SK-N-SH (cell line): ENCODE data around the gene CFAP221. TPM values are rescaled to one million over a fixed set of nuclear protein-coding genes. Genes with fewer than 3 reads are reported as not detected.
"Not testable (repeated sequence)": the region's sequence is repeated elsewhere in the genome, so short reads cannot be mapped to it uniquely, and the experiment has no call there.

Experiments used
- CTCF ChIA-PET: fragments of 300-600, 350-600 bp; formaldehyde crosslinking; extraction: SDS; loops from one replicate; lab custom pipeline; 2021; lab: Yijun Ruan, JAX
- POLR2A ChIA-PET: fragments of 350-600 bp; sonication (Branson Sonifier 250); formaldehyde crosslinking; extraction: SDS; loops from one replicate; lab custom pipeline; 2020; ENCODE audit warnings: antibody characterized with exemption, inconsistent platforms; lab: Yijun Ruan, JAX
- DNase-seq: peaks from one replicate; pipeline ENCODE4 v3.0.0; 2012
- H2AFZ ChIP-seq: fragments of 200-600 bp; sonication (generic); 2 replicates; pipeline ENCODE4 v1.8.1; 2016; ENCODE audit warnings: antibody characterized with exemption, mild to moderate bottlenecking, low read depth
- H3F3A ChIP-seq: fragments of 200-600 bp; sonication (generic); replicated peaks from 2 replicates; pipeline ENCODE3; 2016; ENCODE audit warnings: antibody characterized with exemption, mild to moderate bottlenecking; ENCODE audit not compliant: insufficient read depth
- H3K27ac ChIP-seq, 2 experiments: fragments of 200-500 bp in 1 of 2; fragments of 200-600 bp in 1 of 2; sonication (Bioruptor generic) in 1 of 2; sonication (generic), shearing (Covaris generic) in 1 of 2; 2 replicates each; pipeline versions ENCODE4 v1.5.1 to v1.6.1; 2014 to 2016; ENCODE audit warnings: low read depth in 2 of 2, inconsistent platforms in 1 of 2, low read length in 1 of 2, mild to moderate bottlenecking in 1 of 2, mixed read lengths in 1 of 2
- H3K27me3 ChIP-seq: fragments of 200-600 bp; sonication (generic), shearing (Covaris generic); 2 replicates; pipeline ENCODE4 v1.6.1; 2016; ENCODE audit warnings: mixed run types; ENCODE audit not compliant: insufficient read depth
- H3K36me3 ChIP-seq, 2 experiments: fragments of 200-500 bp in 1 of 2; fragments of 200-600 bp in 1 of 2; sonication (Bioruptor generic) in 1 of 2; sonication (generic) in 1 of 2; replicated peaks in 1 of 2; 2 replicates each; pipeline versions ENCODE3 to v1.5.1; 2014 to 2016; ENCODE audit warnings: low read length in 1 of 2, mild to moderate bottlenecking in 1 of 2; ENCODE audit not compliant: insufficient read depth in 2 of 2, control insufficient read depth in 1 of 2
- H3K4me1 ChIP-seq, 2 experiments: fragments of 200-500 bp in 1 of 2; fragments of 200-600 bp in 1 of 2; sonication (Bioruptor generic) in 1 of 2; sonication (generic), shearing (Covaris generic) in 1 of 2; 2 replicates each; pipeline versions ENCODE4 v1.5.1 to v1.6.1; 2014 to 2016; ENCODE audit warnings: low read depth in 1 of 2, low read length in 1 of 2, mixed run types in 1 of 2; ENCODE audit not compliant: insufficient read depth in 2 of 2, control insufficient read depth in 1 of 2
- H3K4me2 ChIP-seq: fragments of 200-600 bp; sonication (generic), shearing (Covaris generic); 2 replicates; pipeline ENCODE4 v1.6.1; 2017; ENCODE audit warnings: mixed run types
- H3K4me3 ChIP-seq, 2 experiments: fragments of 200-500 bp in 1 of 2; fragments of 200-600 bp in 1 of 2; sonication (Bioruptor generic) in 1 of 2; sonication (generic), shearing (Covaris generic) in 1 of 2; 2 replicates each; pipeline versions ENCODE4 v1.5.1 to v1.8.1; 2014 to 2016; ENCODE audit warnings: low read depth in 2 of 2, inconsistent platforms in 1 of 2, low read length in 1 of 2, mild to moderate bottlenecking in 1 of 2, mixed read lengths in 1 of 2, moderate library complexity in 1 of 2
- H3K79me2 ChIP-seq: fragments of 200-600 bp; sonication (generic); 2 replicates; pipeline ENCODE4 v1.8.1; 2017; ENCODE audit warnings: mild to moderate bottlenecking; ENCODE audit not compliant: insufficient read depth
- H3K9ac ChIP-seq: fragments of 200-600 bp; sonication (generic); 2 replicates; pipeline ENCODE4 v1.6.1; 2017; ENCODE audit warnings: mixed run types
- H3K9me2 ChIP-seq: fragments of 200-600 bp; sonication (generic); 2 replicates; pipeline ENCODE4 v1.6.1; 2017; ENCODE audit warnings: mixed run types
- H3K9me3 ChIP-seq: fragments of 200-600 bp; sonication (generic); 2 replicates; pipeline ENCODE4 v1.6.1; 2017; ENCODE audit warnings: mixed run types, mild to moderate bottlenecking, moderate library complexity
- H4K20me1 ChIP-seq: fragments of 200-600 bp; sonication (generic); 2 replicates; pipeline ENCODE4 v1.6.1; 2017; ENCODE audit warnings: mild to moderate bottlenecking, mixed run types; ENCODE audit not compliant: insufficient read depth
- CTCF ChIP-seq: fragments of 200-600 bp; sonication (generic); IDR thresholded peaks from 2 replicates; pipeline ENCODE4 v1.6.1; 2017; ENCODE audit warnings: antibody characterized with exemption, mild to moderate bottlenecking, moderate library complexity
- ELF1 ChIP-seq: IDR thresholded peaks from 2 replicates; pipeline ENCODE4 v1.4.0; 2012
- FOSL2 ChIP-seq: IDR thresholded peaks from 2 replicates; pipeline ENCODE4 v1.4.0; 2012; ENCODE audit warnings: low read depth, mild to moderate bottlenecking, moderate library complexity, borderline replicate concordance
- FOXJ3 ChIP-seq: sonication (generic); formaldehyde crosslinking; IDR thresholded peaks from 2 replicates; pipeline ENCODE4 v1.5.1; 2020; ENCODE audit warnings: mild to moderate bottlenecking, missing genetic modification reagents
- GABPA ChIP-seq: IDR thresholded peaks from 2 replicates; pipeline ENCODE4 v1.4.0; 2012; ENCODE audit warnings: low read depth, mild to moderate bottlenecking
- JUND ChIP-seq: IDR thresholded peaks from 2 replicates; pipeline ENCODE4 v1.4.0; 2012
- MAX ChIP-seq: IDR thresholded peaks from 2 replicates; pipeline ENCODE4 v1.4.0; 2012; ENCODE audit warnings: low read depth
- MEF2A ChIP-seq: IDR thresholded peaks from 2 replicates; pipeline ENCODE4 v1.4.0; 2012; ENCODE audit warnings: low read depth, borderline replicate concordance
- NFIC ChIP-seq: IDR thresholded peaks from 2 replicates; pipeline ENCODE4 v1.4.0; 2012; ENCODE audit warnings: borderline replicate concordance
- NRF1 ChIP-seq: IDR thresholded peaks from 2 replicates; pipeline ENCODE4 v1.6.1; 2012; ENCODE audit warnings: low read depth, mild to moderate bottlenecking, low read length
- RAD21 ChIP-seq: IDR thresholded peaks from 2 replicates; pipeline ENCODE4 v1.6.1; 2012; ENCODE audit warnings: mild to moderate bottlenecking, low read length
- REST ChIP-seq: IDR thresholded peaks from 2 replicates; pipeline ENCODE4 v1.6.1; 2012; ENCODE audit warnings: mild to moderate bottlenecking, low read depth, low read length, moderate library complexity
- TAF1 ChIP-seq: IDR thresholded peaks from 2 replicates; pipeline ENCODE4 v1.6.1; 2012; ENCODE audit warnings: low read depth, mild to moderate bottlenecking, low read length, moderate library complexity, borderline replicate concordance
- TCF12 ChIP-seq: IDR thresholded peaks from 2 replicates; pipeline ENCODE4 v1.4.0; 2012
- USF2 ChIP-seq: fragments of 150-350 bp; IDR thresholded peaks from 2 replicates; pipeline ENCODE4 v1.6.1; 2017; ENCODE audit warnings: antibody characterized with exemption, low read length, low read depth, borderline replicate concordance
- ZBTB33 ChIP-seq: IDR thresholded peaks from 2 replicates; pipeline ENCODE4 v1.4.0; 2012; ENCODE audit warnings: low read depth, borderline replicate concordance
- WGBS: methylation state at CpG from one replicate; pipeline ENCODE4 v1.1.6; 2017; ENCODE audit warnings: low lambda C conversion rate; 5-methylcytosine and 5-hydroxymethylcytosine counted together
- polyA plus RNA-seq, 3 experiments: library from polyadenylated mRNA; depleted of rRNA; stranded (reverse); fragments of >200 nt; gene quantifications; 2 replicates each; pipeline ENCODE4 v1.2.3, GENCODE V29; 2012

Gene CFAP221
- polyA plus RNA-seq, 1 of the 3 experiments (the other 2 are of a cell fraction), result 0.12 TPM

- no peak overlapping the region for H3K9ac ChIP-seq
- TF ChIP-seq ELF1 (no peak), RAD21 (no peak)
- H3K9me3 ChIP-seq, result no peaks in the 10 kb centered on the region
- no peak overlapping the region for H3K4me3 ChIP-seq
- no peaks in the 10 kb centered on the region for H3K27me3 ChIP-seq
- no peak overlapping the region for H3K4me2 ChIP-seq
- DNase-seq, result no peak
- H3K79me2 ChIP-seq, result no peaks in the 10 kb centered on the region
- WGBS, result 6% methylated on average over 2 of the region's 2 CpGs
- no peaks in the 10 kb centered on the region for H3K9me2 ChIP-seq
- ChIA-PET POLR2A (no interaction called here), CTCF (no interaction called here)
- no peak overlapping the region for H3K27ac ChIP-seq
- no peaks in the 10 kb centered on the region for H4K20me1 ChIP-seq
- no peaks in the 10 kb centered on the region for H3F3A ChIP-seq
- H3K36me3 ChIP-seq, result no peaks in the 10 kb centered on the region
- H3K4me1 ChIP-seq, result no peaks in the 10 kb centered on the region
- H2AFZ ChIP-seq, result no peak overlapping the region
Observed at GRCh38 chr2:119609337-119609736, 65.1 kb downstream of the CFAP221 start.

GRCh38 chr2:119614140-119614539 is 69.9 kb downstream of the CFAP221 start:
- DNase-seq, H3K27me3 ChIP-seq, H3F3A ChIP-seq, H3K79me2 ChIP-seq, CTCF ChIA-PET, H3K4me3 ChIP-seq, H3K4me1 ChIP-seq, H2AFZ ChIP-seq, H3K27ac ChIP-seq, H3K4me2 ChIP-seq, H3K36me3 ChIP-seq, H4K20me1 ChIP-seq, H3K9ac ChIP-seq, H3K9me2 ChIP-seq, POLR2A ChIA-PET, H3K9me3 ChIP-seq: not testable (repeated sequence)

- no peaks in the 10 kb centered on the region for H4K20me1 ChIP-seq
- H3K36me3 ChIP-seq, result no peaks in the 10 kb centered on the region
- no peaks in the 10 kb centered on the region for H3K79me2 ChIP-seq
- no peaks in the 10 kb centered on the region for H3K4me1 ChIP-seq
- H3F3A ChIP-seq, result no peaks in the 10 kb centered on the region
- POLR2A ChIA-PET, result no interaction called here
- no peaks in the 10 kb centered on the region for H3K9me3 ChIP-seq
- 22% methylated on average over 6 of the region's 6 CpGs for WGBS
- no peak overlapping the region for H3K4me3 ChIP-seq
- H3K9ac ChIP-seq, result no peak overlapping the region
- H3K4me2 ChIP-seq, result no peak overlapping the region
- H2AFZ ChIP-seq, result no peak overlapping the region
- no peak overlapping the region for H3K27ac ChIP-seq
- CTCF ChIA-PET, result no interaction called here
- DNase-seq, result no peak
- no peaks in the 10 kb centered on the region for H3K27me3 ChIP-seq
- no peaks in the 10 kb centered on the region for H3K9me2 ChIP-seq
- TF ChIP-seq CTCF (no peak), REST (no peak), RAD21 (no peak), MAX (no peak), NFIC (no peak), ZBTB33 (no peak), JUND (no peak), USF2 (no peak), MEF2A (no peak), NRF1 (no peak), FOSL2 (no peak), GABPA (no peak), TAF1 (no peak), TCF12 (no peak), FOXJ3 (CRISPR knock-in tag) (no peak)
Observed at GRCh38 chr2:119616421-119616820, 72.2 kb downstream of the CFAP221 start.
